ENCODE measurements around the gene MDFIC2.

The MDFIC2 gene

GRCh38 chr3:70177881-70178645 lies 134.4 kb downstream of the MDFIC2 start:
- DNase-seq: no peak

DNA sequence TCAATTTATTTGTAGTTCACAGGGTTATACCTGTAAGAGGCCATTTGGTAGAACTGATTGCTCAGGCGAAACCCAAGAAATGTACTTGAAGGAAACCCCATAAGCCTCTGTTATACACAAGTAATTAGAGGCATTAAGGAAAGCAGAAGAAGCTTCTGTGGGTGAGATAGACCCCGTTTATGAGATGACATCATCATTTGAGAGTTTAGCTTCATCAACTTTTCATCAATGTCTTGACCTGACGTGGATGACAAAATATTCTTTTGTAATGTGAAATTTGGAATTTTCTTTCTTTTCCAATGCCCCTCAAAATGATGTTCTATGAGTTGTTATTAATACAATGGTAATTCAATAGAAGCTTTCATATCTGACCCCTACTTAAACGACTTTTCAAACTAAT lies 136.2 kb downstream of the MDFIC2 start:
- DNase-seq: no peak

GRCh38 chr3:70156808-70157207 lies 155.6 kb downstream of the MDFIC2 start:
- DNase-seq: no peak

- no peak for DNase-seq
Measured at GRCh38 chr3:70150599-70150998, 161.8 kb downstream of the MDFIC2 start.

DNA sequence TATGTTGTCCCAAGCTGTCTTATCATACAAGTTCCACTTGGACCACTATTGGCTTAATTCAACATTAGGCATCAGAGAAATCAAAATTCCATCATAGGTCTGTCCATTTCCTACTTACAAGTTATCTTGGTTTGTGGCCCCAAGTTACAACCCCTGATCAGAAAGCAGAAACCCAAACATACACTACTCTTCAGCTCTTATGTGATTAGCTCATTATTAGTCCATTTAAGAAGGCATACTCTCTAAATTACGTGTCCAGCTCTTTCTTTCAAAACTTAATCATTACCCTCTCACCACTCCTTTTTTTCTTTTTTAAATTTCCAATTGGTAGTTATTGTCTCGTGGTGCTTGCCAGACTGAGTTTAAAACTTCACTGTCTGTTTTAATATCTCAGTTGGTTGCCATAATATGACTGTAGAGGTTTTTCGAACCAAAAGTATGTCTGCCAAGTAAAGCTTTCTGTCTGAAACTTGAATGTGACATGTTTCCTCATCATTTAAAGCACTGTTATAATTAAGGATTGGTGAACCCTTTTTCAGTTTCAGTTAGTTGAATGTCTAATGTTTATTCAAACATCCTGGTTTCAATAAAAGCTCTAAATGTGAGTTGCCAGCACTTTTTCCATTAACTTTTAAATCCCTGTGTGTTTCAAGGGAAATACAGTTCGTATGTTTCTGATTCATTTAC lies 162.6 kb downstream of the MDFIC2 start:
- DNase-seq: no peak

Measured in activated CD4-positive, alpha-beta T cell treated with anti-CD3 and anti-CD28 coated beads, Interleukin-2, Interleukin-6, amounts not matched to agents 100 ng/mL and 50 ng/mL, durations not matched to agents 16 hours and 8 hours (primary cell).